ENCODE measurements around the gene DYNC2LI1. TPM values are rescaled to one million over a fixed set of nuclear protein-coding genes. Genes with fewer than 3 reads are reported as not detected.

DYNC2LI1 gene
- total RNA-seq, 1 donor from 2014 or later, result 92.1 TPM

DNA sequence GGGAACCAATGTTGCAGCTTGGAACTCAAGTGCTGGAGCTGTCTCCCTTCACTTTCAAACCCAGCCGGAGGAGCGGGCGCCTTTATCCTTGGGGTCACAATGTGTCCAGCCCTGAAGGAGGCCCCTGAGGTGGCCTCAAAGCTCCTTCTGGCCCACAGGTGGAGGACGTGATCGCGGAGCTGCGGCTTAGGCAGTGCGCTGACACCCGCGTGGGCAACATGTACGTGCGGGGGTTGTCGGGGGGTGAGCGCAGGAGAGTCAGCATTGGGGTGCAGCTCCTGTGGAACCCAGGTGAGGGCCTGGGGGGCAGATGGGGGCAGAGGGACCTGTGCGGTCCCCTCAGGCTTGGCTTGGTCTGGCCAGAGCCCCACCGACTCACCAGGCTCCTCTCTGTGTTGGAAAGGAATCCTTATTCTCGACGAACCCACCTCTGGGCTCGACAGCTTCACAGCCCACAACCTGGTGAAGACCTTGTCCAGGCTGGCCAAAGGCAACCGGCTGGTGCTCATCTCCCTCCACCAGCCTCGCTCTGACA, 78.4 kb downstream of the DYNC2LI1 start:
- no peak overlapping the region for H2AFZ ChIP-seq (replicated peaks)
- H3K27me3 ChIP-seq, result peaks cover 28% of the 10 kb centered on the region
- no peaks in the 10 kb centered on the region for H3K79me2 ChIP-seq (ENCODE audit: low read depth)
- no peak overlapping the region for H3K4me3 Mint-ChIP-seq
- no peak overlapping the region for H3K9ac ChIP-seq
- H3F3A ChIP-seq (ENCODE audit: low read depth), result no peaks in the 10 kb centered on the region
- H3K27me3 Mint-ChIP-seq (ENCODE audit: insufficient read depth, low read depth), result peaks cover 8% of the 10 kb centered on the region
- no peaks in the 10 kb centered on the region for H3K4me1 Mint-ChIP-seq
- no peak overlapping the region for H3K27ac ChIP-seq
- H3K9me3 Mint-ChIP-seq, result no peaks in the 10 kb centered on the region
- no peaks in the 10 kb centered on the region for H3K4me1 ChIP-seq
- H3K9me3 ChIP-seq (ENCODE audit: low read depth), result no peaks in the 10 kb centered on the region
- no peak for DNase-seq (ENCODE audit: low spot score)
- no peak overlapping the region for H3K27ac Mint-ChIP-seq
- no peak overlapping the region for H3K4me3 ChIP-seq
- no peak for TF ChIP-seq EZH2phosphoT487 (IDR thresholded peaks at IDR 0.05)
- TF ChIP-seq, protein P1, sequence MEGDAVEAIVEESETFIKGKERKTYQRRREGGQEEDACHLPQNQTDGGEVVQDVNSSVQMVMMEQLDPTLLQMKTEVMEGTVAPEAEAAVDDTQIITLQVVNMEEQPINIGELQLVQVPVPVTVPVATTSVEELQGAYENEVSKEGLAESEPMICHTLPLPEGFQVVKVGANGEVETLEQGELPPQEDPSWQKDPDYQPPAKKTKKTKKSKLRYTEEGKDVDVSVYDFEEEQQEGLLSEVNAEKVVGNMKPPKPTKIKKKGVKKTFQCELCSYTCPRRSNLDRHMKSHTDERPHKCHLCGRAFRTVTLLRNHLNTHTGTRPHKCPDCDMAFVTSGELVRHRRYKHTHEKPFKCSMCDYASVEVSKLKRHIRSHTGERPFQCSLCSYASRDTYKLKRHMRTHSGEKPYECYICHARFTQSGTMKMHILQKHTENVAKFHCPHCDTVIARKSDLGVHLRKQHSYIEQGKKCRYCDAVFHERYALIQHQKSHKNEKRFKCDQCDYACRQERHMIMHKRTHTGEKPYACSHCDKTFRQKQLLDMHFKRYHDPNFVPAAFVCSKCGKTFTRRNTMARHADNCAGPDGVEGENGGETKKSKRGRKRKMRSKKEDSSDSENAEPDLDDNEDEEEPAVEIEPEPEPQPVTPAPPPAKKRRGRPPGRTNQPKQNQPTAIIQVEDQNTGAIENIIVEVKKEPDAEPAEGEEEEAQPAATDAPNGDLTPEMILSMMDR (IDR thresholded peaks at IDR 0.05), result no peak
- TF ChIP-seq EZH2 (IDR thresholded peaks at IDR 0.05), result no peak
- H3K36me3 ChIP-seq, result no peaks in the 10 kb centered on the region
- H4K20me1 ChIP-seq (ENCODE audit: low read depth), result no peaks in the 10 kb centered on the region
- H3K36me3 Mint-ChIP-seq, result no peaks in the 10 kb centered on the region
- no peak overlapping the region for H3K4me2 ChIP-seq

- H3K79me2 ChIP-seq (ENCODE audit: low read depth), result no peaks in the 10 kb centered on the region
- H3K4me1 ChIP-seq, result no peaks in the 10 kb centered on the region
- H4K20me1 ChIP-seq (ENCODE audit: low read depth), result no peaks in the 10 kb centered on the region
- H3K4me3 ChIP-seq, result no peak overlapping the region
- no peak for DNase-seq (ENCODE audit: low spot score)
- peaks cover 39% of the 10 kb centered on the region for H3K27me3 ChIP-seq
- H3K27ac Mint-ChIP-seq, result no peak overlapping the region
- no peaks in the 10 kb centered on the region for H3K9me3 Mint-ChIP-seq
- H3K27ac ChIP-seq, result no peak overlapping the region
- H3K36me3 Mint-ChIP-seq, result no peaks in the 10 kb centered on the region
- no peaks in the 10 kb centered on the region for H3K4me1 Mint-ChIP-seq
- H3K27me3 Mint-ChIP-seq (ENCODE audit: insufficient read depth, low read depth), result peaks cover 10% of the 10 kb centered on the region
- H2AFZ ChIP-seq (replicated peaks), result no peak overlapping the region
- no peaks in the 10 kb centered on the region for H3K36me3 ChIP-seq
- H3K4me2 ChIP-seq, result no peak overlapping the region
- TF ChIP-seq, protein P1 (IDR thresholded peaks at IDR 0.05), result no peak
- TF ChIP-seq EZH2phosphoT487 (IDR thresholded peaks at IDR 0.05) (no peak), EZH2 (IDR thresholded peaks at IDR 0.05) (no peak)
- H3K9ac ChIP-seq, result no peak overlapping the region
- no peaks in the 10 kb centered on the region for H3F3A ChIP-seq (ENCODE audit: low read depth)
- H3K4me3 Mint-ChIP-seq, result no peak overlapping the region
- no peaks in the 10 kb centered on the region for H3K9me3 ChIP-seq (ENCODE audit: low read depth)
Observed at GRCh38 chr2:43853141-43854081, 79.6 kb downstream of the DYNC2LI1 start.

- no peak overlapping the region for H2AFZ ChIP-seq (replicated peaks)
- no peak overlapping the region for H3K27ac Mint-ChIP-seq
- H3K4me2 ChIP-seq, result no peak overlapping the region
- H3K4me1 Mint-ChIP-seq, result no peaks in the 10 kb centered on the region
- H3K9me3 ChIP-seq (ENCODE audit: low read depth), result no peaks in the 10 kb centered on the region
- H3K9ac ChIP-seq, result no peak overlapping the region
- H3K36me3 Mint-ChIP-seq, result no peaks in the 10 kb centered on the region
- H3K27me3 ChIP-seq, result peaks cover 52% of the 10 kb centered on the region
- TF ChIP-seq EZH2 (IDR thresholded peaks at IDR 0.05), result no peak
- TF ChIP-seq, protein P1 (IDR thresholded peaks at IDR 0.05), result no peak
- no peak for TF ChIP-seq EZH2phosphoT487 (IDR thresholded peaks at IDR 0.05)
- no peaks in the 10 kb centered on the region for H4K20me1 ChIP-seq (ENCODE audit: low read depth)
- no peaks in the 10 kb centered on the region for H3K9me3 Mint-ChIP-seq
- H3K79me2 ChIP-seq (ENCODE audit: low read depth), result no peaks in the 10 kb centered on the region
- no peak overlapping the region for H3K4me3 ChIP-seq
- no peaks in the 10 kb centered on the region for H3F3A ChIP-seq (ENCODE audit: low read depth)
- H3K27me3 Mint-ChIP-seq (ENCODE audit: insufficient read depth, low read depth), result peaks cover 10% of the 10 kb centered on the region
- no peak overlapping the region for H3K27ac ChIP-seq
- no peak overlapping the region for H3K4me3 Mint-ChIP-seq
- H3K4me1 ChIP-seq, result no peaks in the 10 kb centered on the region
- DNase-seq (ENCODE audit: low spot score), result no peak
- no peaks in the 10 kb centered on the region for H3K36me3 ChIP-seq
Observed at GRCh38 chr2:43854671-43855070, 80.8 kb downstream of the DYNC2LI1 start.

Measured in neural progenitor cell (in vitro differentiated cells).